Nephron progenitor cell (in vitro differentiated cells): ENCODE measurements around the gene EPS8.

Experiments
- DNase-seq: peaks from one replicate; pipeline ENCODE4 v3.0.0; 2021
- H3K27ac Mint-ChIP-seq: 2 replicates; pipeline ENCODE4 v1.8.0; 2021; ENCODE audit warnings: mild to moderate bottlenecking, moderate library complexity, mixed read lengths
- H3K27me3 Mint-ChIP-seq: 2 replicates; pipeline ENCODE4 v1.8.0; 2021; ENCODE audit warnings: mild to moderate bottlenecking, low read depth, mixed read lengths; ENCODE audit not compliant: poor library complexity
- H3K36me3 Mint-ChIP-seq: 2 replicates; pipeline ENCODE4 v1.8.0; 2021; ENCODE audit warnings: low read depth, mixed read lengths
- H3K4me1 Mint-ChIP-seq: 2 replicates; pipeline ENCODE4 v1.8.0; 2021; ENCODE audit warnings: mixed read lengths
- H3K4me3 Mint-ChIP-seq: 2 replicates; pipeline ENCODE4 v1.8.0; 2021; ENCODE audit warnings: mild to moderate bottlenecking, moderate library complexity, mixed read lengths
- H3K9me3 Mint-ChIP-seq: 2 replicates; pipeline ENCODE4 v1.8.0; 2021; ENCODE audit warnings: mild to moderate bottlenecking, moderate library complexity, mixed read lengths
- CTCF ChIP-seq: fragments of 200-600 bp; sonication (generic); IDR thresholded peaks from 2 replicates; pipeline ENCODE4 v1.5.0; 2021; ENCODE audit warnings: antibody characterized with exemption

EPS8 gene

GRCh38 chr12:15591811-15592210 is 197.4 kb downstream of the EPS8 start:
- no peaks in the 10 kb centered on the region for H3K9me3 Mint-ChIP-seq
- DNase-seq: no peak
- TF ChIP-seq CTCF: no peak
- no peak overlapping the region for H3K4me3 Mint-ChIP-seq
- peaks cover 9% of the 10 kb centered on the region for H3K4me1 Mint-ChIP-seq
- H3K27ac Mint-ChIP-seq: no peak overlapping the region
- no peaks in the 10 kb centered on the region for H3K36me3 Mint-ChIP-seq
- H3K27me3 Mint-ChIP-seq: peaks cover 5% of the 10 kb centered on the region

GRCh38 chr12:15590180-15590826 is 198.9 kb downstream of the EPS8 start:
- peak; percentile 87 for TF ChIP-seq CTCF
- Mint-ChIP-seq H3K4me1 (peaks cover 9% of the 10 kb centered on the region), H3K27ac (no peak overlapping the region), H3K27me3 (peaks cover 5% of the 10 kb centered on the region), H3K4me3 (peak overlapping the region; percentile 78), H3K9me3 (no peaks in the 10 kb centered on the region), H3K36me3 (no peaks in the 10 kb centered on the region)
- DNase-seq: peak; percentile 43

GRCh38 chr12:15589328-15590032 is 199.7 kb downstream of the EPS8 start:
- Mint-ChIP-seq H3K27ac (no peak overlapping the region), H3K36me3 (no peaks in the 10 kb centered on the region), H3K4me3 (peak overlapping the region; percentile 78), H3K9me3 (no peaks in the 10 kb centered on the region), H3K4me1 (peaks cover 16% of the 10 kb centered on the region), H3K27me3 (peaks cover 5% of the 10 kb centered on the region)
- DNase-seq: no peak
- no peak for TF ChIP-seq CTCF

- peaks cover 17% of the 10 kb centered on the region for H3K9me3 Mint-ChIP-seq
- peak; percentile 65 for TF ChIP-seq CTCF
- DNase-seq: no peak
- peaks cover 14% of the 10 kb centered on the region for H3K36me3 Mint-ChIP-seq
- H3K27me3 Mint-ChIP-seq: no peaks in the 10 kb centered on the region
- no peak overlapping the region for H3K27ac Mint-ChIP-seq
- no peak overlapping the region for H3K4me3 Mint-ChIP-seq
- peaks cover 28% of the 10 kb centered on the region for H3K4me1 Mint-ChIP-seq
Measured at GRCh38 chr12:15584366-15585041, 204.7 kb downstream of the EPS8 start.

GRCh38 chr12:15583804-15584203 is 205.4 kb downstream of the EPS8 start:
- Mint-ChIP-seq H3K4me1 (peaks cover 28% of the 10 kb centered on the region), H3K27ac (no peak overlapping the region), H3K27me3 (no peaks in the 10 kb centered on the region), H3K9me3 (peaks cover 17% of the 10 kb centered on the region), H3K36me3 (peaks cover 14% of the 10 kb centered on the region), H3K4me3 (no peak overlapping the region)
- no peak for DNase-seq
- no peak for TF ChIP-seq CTCF
